Neural progenitor cell (in vitro differentiated cells): ENCODE measurements around the gene PDGFC. TPM values are rescaled to one million over a fixed set of nuclear protein-coding genes. Genes with fewer than 3 reads are reported as not detected.

Experiments
- DNase-seq: peaks from one replicate; pipeline ENCODE4 v3.0.0-alpha.2; 2016; ENCODE audit warnings: low spot score
- H2AFZ ChIP-seq: fragments of 200-600 bp; sonication (generic); replicated peaks from 2 replicates; pipeline ENCODE4 v1.6.1; 2016; ENCODE audit warnings: antibody characterized with exemption
- H3F3A ChIP-seq: fragments of 200-600 bp; sonication (generic); 2 replicates; pipeline ENCODE4 v1.6.1; 2016; ENCODE audit warnings: antibody characterized with exemption, low read depth
- H3K27ac ChIP-seq: fragments of 200-600 bp; sonication (generic); 2 replicates; pipeline ENCODE4 v1.5.1; 2016; ENCODE audit warnings: mild to moderate bottlenecking
- H3K27me3 ChIP-seq: fragments of 200-600 bp; sonication (generic); 2 replicates; pipeline ENCODE4 v1.6.1; 2016; ENCODE audit warnings: mild to moderate bottlenecking, moderate library complexity
- H3K36me3 ChIP-seq: fragments of 200-600 bp; sonication (generic); 2 replicates; pipeline ENCODE4 v1.5.1; 2016
- H3K4me1 ChIP-seq: fragments of 200-600 bp; sonication (generic); 2 replicates; pipeline ENCODE4 v1.6.1; 2016; ENCODE audit warnings: mixed run types
- H3K4me2 ChIP-seq: fragments of 200-600 bp; sonication (generic); 2 replicates; pipeline ENCODE4 v1.6.1; 2016
- H3K4me3 ChIP-seq: fragments of 200-600 bp; sonication (generic); 2 replicates; pipeline ENCODE4 v1.5.1; 2016
- H3K79me2 ChIP-seq: fragments of 200-600 bp; sonication (generic); 2 replicates; pipeline ENCODE4 v1.6.1; 2016; ENCODE audit warnings: low read depth
- H3K9ac ChIP-seq: fragments of 200-600 bp; sonication (generic); 2 replicates; pipeline ENCODE4 v1.6.1; 2016
- H3K9me3 ChIP-seq: fragments of 200-600 bp; sonication (generic); 2 replicates; pipeline ENCODE4 v1.5.1; 2016; ENCODE audit warnings: low read depth
- H4K20me1 ChIP-seq: fragments of 200-600 bp; sonication (generic); 2 replicates; pipeline ENCODE4 v1.6.1; 2016; ENCODE audit warnings: low read depth
- H3K27ac Mint-ChIP-seq: 3 replicates; pipeline ENCODE4 v1.8.0; 2021; ENCODE audit warnings: mixed read lengths
- H3K27me3 Mint-ChIP-seq: 2 replicates; pipeline ENCODE4 v1.8.0; 2022; ENCODE audit warnings: low read depth, mild to moderate bottlenecking, inconsistent platforms, moderate library complexity, mixed read lengths; ENCODE audit not compliant: insufficient read depth
- H3K36me3 Mint-ChIP-seq: 3 replicates; pipeline ENCODE4 v1.8.0; 2021; ENCODE audit warnings: mixed read lengths
- H3K4me1 Mint-ChIP-seq: 3 replicates; pipeline ENCODE4 v1.8.0; 2021; ENCODE audit warnings: mixed read lengths
- H3K4me3 Mint-ChIP-seq: 3 replicates; pipeline ENCODE4 v1.8.0; 2021; ENCODE audit warnings: mild to moderate bottlenecking, moderate library complexity, mixed read lengths
- H3K9me3 Mint-ChIP-seq: 3 replicates; pipeline ENCODE4 v1.8.0; 2020; ENCODE audit warnings: mixed read lengths
- CTCF ChIP-seq: fragments of 200-600 bp; sonication (generic); IDR thresholded peaks from 2 replicates; pipeline ENCODE4 v1.5.1; 2017; ENCODE audit warnings: antibody characterized with exemption, mild to moderate bottlenecking
- EZH2 ChIP-seq: fragments of 200-600 bp; sonication (generic); IDR thresholded peaks from 2 replicates; pipeline ENCODE4 v1.6.1; 2017; ENCODE audit warnings: antibody characterized with exemption, mild to moderate bottlenecking, moderate library complexity
- EZH2phosphoT487 ChIP-seq: fragments of 200-600 bp; sonication (generic); IDR thresholded peaks from 2 replicates; pipeline ENCODE4 v1.6.1; 2017; ENCODE audit warnings: antibody characterized with exemption
- total RNA-seq: library from RNA; depleted of rRNA; stranded (reverse); fragments of >200 nt; gene quantifications from 2 replicates; pipeline ENCODE4 v1.2.3, GENCODE V29; 2015; ENCODE audit warnings: low replicate concordance

PDGFC gene
- total RNA-seq, 1 donor from 2014 or later, result 4.7 TPM

GRCh38 chr4:156906325-156906724 is 65.3 kb downstream of the PDGFC start:
- H4K20me1 ChIP-seq, result no peaks in the 10 kb centered on the region

DNA sequence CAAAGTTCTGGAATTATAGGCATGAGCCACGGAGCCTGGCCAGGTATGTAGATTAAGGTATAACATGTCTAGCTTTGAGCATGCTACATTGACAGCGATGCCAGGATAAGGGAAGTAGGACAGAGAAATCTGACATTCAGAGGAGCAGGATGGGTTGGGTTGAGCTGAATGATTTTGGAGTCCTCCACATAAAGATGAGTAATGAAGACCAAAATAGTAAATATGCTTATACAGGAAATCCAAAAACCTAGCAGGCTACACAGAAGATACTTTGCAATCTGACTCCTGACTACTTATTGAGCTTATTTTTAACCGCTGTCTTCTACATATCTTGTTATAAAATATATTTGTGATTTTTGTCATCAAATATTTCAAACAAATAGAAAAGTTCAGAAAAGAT is 69.7 kb downstream of the PDGFC start:
- Histone ChIP-seq H3K4me3 (no peak overlapping the region), H3K27ac (no peak overlapping the region), H3K36me3 (no peaks in the 10 kb centered on the region), H3F3A (no peaks in the 10 kb centered on the region), H2AFZ (no peak overlapping the region), H3K79me2 (no peaks in the 10 kb centered on the region), H3K9ac (no peak overlapping the region), H3K27me3 (no peaks in the 10 kb centered on the region), H3K4me1 (no peaks in the 10 kb centered on the region), H3K9me3 (no peaks in the 10 kb centered on the region), H4K20me1 (no peaks in the 10 kb centered on the region), H3K4me2 (no peak overlapping the region)
- Mint-ChIP-seq H3K27ac (no peak overlapping the region), H3K9me3 (peaks cover 3% of the 10 kb centered on the region), H3K4me3 (no peak overlapping the region), H3K36me3 (peaks cover 5% of the 10 kb centered on the region), H3K4me1 (peaks cover under 1% of the 10 kb centered on the region), H3K27me3 (no peaks in the 10 kb centered on the region)
- TF ChIP-seq CTCF, result no peak
- TF ChIP-seq EZH2, result no peak
- TF ChIP-seq EZH2phosphoT487, result no peak
- no peak for DNase-seq

More at GRCh38 chr4:156906325-156906724, 65.3 kb downstream of the PDGFC start:
- no peak for DNase-seq
- H3K9me3 Mint-ChIP-seq, result no peaks in the 10 kb centered on the region
- no peak overlapping the region for H2AFZ ChIP-seq
- no peaks in the 10 kb centered on the region for H3K36me3 ChIP-seq
- no peak overlapping the region for H3K4me3 ChIP-seq
- H3K4me1 ChIP-seq, result no peaks in the 10 kb centered on the region
- no peak overlapping the region for H3K27ac ChIP-seq
- H3K27me3 ChIP-seq, result no peaks in the 10 kb centered on the region
- no peaks in the 10 kb centered on the region for H3K27me3 Mint-ChIP-seq
- H3K4me2 ChIP-seq, result no peak overlapping the region
- H3K9ac ChIP-seq, result no peak overlapping the region
- H3K4me3 Mint-ChIP-seq, result no peak overlapping the region
- H3K36me3 Mint-ChIP-seq, result peaks cover under 1% of the 10 kb centered on the region
- TF ChIP-seq EZH2 (no peak), CTCF (no peak), EZH2phosphoT487 (no peak)
- H3K4me1 Mint-ChIP-seq, result no peaks in the 10 kb centered on the region
- H3K27ac Mint-ChIP-seq, result no peak overlapping the region
- no peaks in the 10 kb centered on the region for H3K9me3 ChIP-seq
- no peaks in the 10 kb centered on the region for H3K79me2 ChIP-seq
- H3F3A ChIP-seq, result no peaks in the 10 kb centered on the region

DNA sequence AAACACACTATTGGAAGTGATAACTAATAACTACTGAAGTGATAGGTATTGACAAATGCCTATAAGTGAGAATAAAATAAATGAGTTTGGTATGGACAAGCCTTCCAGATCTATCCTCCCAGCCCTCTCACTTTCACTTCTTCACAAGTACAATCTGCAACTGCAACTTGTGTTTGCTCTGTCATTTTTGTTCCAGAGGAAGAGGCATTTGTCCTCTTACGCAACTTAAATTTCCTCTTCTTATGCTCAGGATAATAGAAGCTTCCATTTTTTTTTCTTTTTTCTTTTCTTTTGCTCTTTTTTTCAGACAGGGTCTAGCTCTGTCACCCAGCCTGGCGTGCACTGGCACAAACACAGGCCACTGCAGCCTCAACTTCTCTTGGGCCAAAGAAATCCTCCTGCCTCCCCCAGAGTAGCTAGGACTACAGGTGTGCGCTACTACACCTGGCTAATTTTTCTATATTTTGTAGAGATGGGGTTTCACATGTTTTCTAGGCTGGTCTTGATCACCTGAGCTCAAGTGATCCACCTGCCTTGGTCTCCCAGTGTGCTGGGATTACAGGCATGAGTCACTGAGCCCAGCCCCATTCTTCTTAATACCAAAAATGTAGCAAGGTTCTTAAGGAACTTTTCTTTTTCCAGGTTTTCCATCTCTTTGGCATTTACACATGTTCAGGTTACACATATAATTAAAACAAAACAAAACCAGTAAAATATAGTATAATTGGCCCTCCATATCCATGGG is 73.1 kb downstream of the PDGFC start:
- Histone ChIP-seq H3F3A (no peaks in the 10 kb centered on the region), H3K4me2 (no peak overlapping the region), H3K4me3 (no peak overlapping the region), H2AFZ (no peak overlapping the region), H3K4me1 (no peaks in the 10 kb centered on the region), H4K20me1 (no peaks in the 10 kb centered on the region), H3K9ac (no peak overlapping the region), H3K27me3 (no peaks in the 10 kb centered on the region), H3K9me3 (no peaks in the 10 kb centered on the region), H3K79me2 (no peaks in the 10 kb centered on the region), H3K27ac (no peak overlapping the region), H3K36me3 (no peaks in the 10 kb centered on the region)
- Mint-ChIP-seq H3K27ac (no peak overlapping the region), H3K9me3 (peaks cover 3% of the 10 kb centered on the region), H3K4me3 (no peak overlapping the region), H3K4me1 (peaks cover 15% of the 10 kb centered on the region), H3K27me3 (no peaks in the 10 kb centered on the region), H3K36me3 (peaks cover 5% of the 10 kb centered on the region)
- DNase-seq, result no peak
- no peak for TF ChIP-seq EZH2phosphoT487
- TF ChIP-seq EZH2, result no peak
- TF ChIP-seq CTCF, result no peak
